Measurements from ENCODE around the gene FAM186B. TPM values are rescaled to one million over a fixed set of nuclear protein-coding genes. Genes with fewer than 3 reads are reported as not detected.

The FAM186B gene
- total RNA-seq, 1 donor from 2014 or later, result not detected

DNA sequence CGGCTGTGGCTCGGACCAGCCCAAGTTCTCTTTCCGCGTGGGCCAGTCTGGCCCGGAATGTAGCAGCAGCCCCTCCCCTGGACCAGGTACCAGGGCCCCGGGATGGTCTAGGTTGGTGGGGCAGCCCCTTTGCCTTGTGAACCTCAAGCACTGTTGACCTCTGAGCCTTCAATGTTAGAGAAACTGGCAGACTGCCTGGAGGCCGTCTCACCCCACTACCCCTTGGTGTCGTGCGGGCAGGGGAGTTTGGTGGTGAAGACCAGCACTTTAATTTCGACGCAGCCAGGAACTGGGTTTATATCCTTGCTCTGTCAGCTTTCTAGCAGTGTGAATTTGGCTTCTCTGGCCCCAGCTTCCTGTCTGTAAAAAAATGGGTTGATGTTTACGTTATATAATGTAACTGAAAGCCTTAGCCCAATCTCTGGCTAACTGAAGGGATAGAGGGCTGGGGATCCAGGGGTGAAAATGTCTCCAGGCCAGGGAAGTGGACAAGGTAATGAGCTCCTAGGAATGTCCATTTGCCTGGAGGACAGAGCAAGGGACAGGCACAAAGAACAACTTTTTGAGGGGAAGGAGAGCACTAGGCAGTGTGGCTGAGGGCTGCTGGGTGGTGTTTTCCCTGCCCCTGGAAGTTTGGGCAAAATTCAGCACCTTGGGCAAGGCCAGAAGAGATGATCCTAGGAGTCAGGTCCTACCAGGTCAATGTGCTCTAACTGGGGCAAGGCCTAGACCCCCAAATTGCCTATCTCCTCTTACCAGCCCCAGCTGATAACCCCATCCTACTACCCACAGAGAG lies 48.9 kb downstream of the FAM186B start:
- no peak overlapping the region for H3K4me3 ChIP-seq (ENCODE audit: low read depth, low read length)
- DNase-seq (ENCODE audit: low read depth), result no peak
- TF ChIP-seq, protein P1, sequence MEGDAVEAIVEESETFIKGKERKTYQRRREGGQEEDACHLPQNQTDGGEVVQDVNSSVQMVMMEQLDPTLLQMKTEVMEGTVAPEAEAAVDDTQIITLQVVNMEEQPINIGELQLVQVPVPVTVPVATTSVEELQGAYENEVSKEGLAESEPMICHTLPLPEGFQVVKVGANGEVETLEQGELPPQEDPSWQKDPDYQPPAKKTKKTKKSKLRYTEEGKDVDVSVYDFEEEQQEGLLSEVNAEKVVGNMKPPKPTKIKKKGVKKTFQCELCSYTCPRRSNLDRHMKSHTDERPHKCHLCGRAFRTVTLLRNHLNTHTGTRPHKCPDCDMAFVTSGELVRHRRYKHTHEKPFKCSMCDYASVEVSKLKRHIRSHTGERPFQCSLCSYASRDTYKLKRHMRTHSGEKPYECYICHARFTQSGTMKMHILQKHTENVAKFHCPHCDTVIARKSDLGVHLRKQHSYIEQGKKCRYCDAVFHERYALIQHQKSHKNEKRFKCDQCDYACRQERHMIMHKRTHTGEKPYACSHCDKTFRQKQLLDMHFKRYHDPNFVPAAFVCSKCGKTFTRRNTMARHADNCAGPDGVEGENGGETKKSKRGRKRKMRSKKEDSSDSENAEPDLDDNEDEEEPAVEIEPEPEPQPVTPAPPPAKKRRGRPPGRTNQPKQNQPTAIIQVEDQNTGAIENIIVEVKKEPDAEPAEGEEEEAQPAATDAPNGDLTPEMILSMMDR (conservative IDR thresholded peaks at IDR 0.05; ENCODE audit: low read depth, low read length), result no peak

DNA sequence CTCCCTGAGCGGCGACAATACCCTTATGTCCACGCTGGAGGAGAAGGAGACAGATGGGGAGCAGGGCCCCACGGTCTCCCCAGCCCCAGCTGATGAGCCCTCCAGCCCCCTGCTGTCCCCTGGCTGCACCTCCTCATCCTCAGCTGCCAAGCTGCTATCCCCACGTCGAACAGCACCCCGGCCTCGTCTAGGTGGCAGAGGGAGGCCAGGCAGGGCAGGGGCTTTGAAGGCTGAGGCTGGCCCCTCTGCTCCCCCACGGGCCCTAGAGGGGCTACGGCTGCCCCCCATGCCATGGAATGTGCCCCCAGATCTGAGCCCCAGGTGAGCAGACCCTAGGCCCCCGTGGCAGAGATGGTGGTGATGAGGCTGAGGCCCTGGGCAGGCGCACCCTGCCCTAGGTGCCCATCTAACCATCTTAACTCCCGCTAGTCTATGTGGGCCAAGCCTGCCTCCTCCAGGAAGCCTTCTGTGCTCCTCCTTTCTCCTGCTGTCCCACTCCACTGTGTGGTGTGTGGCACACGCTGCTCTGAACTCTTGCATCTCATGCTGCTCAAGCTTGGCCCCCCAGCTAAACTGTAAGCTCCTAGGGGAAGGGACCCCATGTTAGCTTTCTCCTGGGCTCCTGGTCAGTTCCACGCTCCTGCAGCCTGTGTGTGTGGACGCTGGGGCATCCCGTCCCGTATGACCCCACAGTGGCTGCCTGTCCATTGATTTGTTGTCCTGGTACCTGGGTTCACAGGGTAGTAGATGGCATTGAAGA lies 49.6 kb downstream of the FAM186B start:
- no peak for DNase-seq (ENCODE audit: low read depth)
- no peak overlapping the region for H3K4me3 ChIP-seq (ENCODE audit: low read depth, low read length)
- TF ChIP-seq, protein P1 (conservative IDR thresholded peaks at IDR 0.05; ENCODE audit: low read depth, low read length), result no peak

DNA sequence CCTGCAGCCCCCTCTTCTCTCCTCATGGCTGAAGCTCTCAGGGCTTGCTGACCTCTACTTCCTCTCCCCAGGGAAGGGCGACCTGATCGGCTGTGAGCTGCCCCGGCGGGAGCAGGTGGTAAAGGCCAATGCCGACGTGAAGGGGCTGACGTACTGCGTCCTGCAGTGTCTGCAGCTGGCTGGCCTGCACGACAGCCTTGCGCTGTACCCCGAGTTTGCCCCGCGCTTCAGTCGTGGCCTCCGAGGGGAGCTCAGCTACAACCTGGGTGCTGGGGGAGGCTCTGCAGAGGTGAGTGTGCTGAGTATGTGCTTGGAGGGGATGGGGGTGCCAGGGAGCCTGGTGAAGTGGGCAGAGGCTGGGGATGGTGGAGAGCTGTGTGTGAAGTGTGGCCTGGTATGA lies 51.2 kb downstream of the FAM186B start:
- DNase-seq (ENCODE audit: low read depth), result no peak
- TF ChIP-seq, protein P1 (conservative IDR thresholded peaks at IDR 0.05; ENCODE audit: low read depth, low read length), result no peak
- H3K4me3 ChIP-seq (ENCODE audit: low read depth, low read length), result no peak overlapping the region

DNA sequence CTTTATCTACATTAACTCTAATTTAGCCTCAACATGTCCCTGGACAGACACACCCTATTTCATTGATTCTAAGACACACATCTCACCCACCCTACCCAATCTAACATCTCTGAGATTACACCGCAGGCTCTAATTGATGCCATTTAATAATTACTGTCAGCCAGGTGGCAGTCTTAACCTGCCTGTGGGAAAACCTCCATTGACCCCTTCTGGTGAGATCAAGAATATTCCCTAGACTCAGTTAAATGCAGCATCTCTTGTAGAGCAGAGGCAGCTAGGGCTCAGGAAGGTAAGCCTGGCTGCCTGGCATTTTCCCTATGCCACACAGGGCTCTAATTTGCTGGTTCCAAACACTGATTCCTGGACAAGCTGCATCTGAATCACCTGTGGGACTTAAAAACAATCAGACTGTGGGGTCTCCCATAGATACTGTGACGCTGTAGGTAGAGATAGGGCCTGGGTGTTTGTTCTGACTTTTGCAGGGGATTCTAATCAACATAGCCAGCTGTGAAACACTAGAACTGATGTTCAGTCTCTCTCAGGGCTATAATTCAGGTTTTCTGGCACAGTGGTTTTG lies 51.8 kb downstream of the FAM186B start:
- TF ChIP-seq, protein P1 (conservative IDR thresholded peaks at IDR 0.05; ENCODE audit: low read depth, low read length), result peak; percentile 74
- DNase-seq (ENCODE audit: low read depth), result no peak
- H3K4me3 ChIP-seq (ENCODE audit: low read depth, low read length), result no peak overlapping the region

DNA sequence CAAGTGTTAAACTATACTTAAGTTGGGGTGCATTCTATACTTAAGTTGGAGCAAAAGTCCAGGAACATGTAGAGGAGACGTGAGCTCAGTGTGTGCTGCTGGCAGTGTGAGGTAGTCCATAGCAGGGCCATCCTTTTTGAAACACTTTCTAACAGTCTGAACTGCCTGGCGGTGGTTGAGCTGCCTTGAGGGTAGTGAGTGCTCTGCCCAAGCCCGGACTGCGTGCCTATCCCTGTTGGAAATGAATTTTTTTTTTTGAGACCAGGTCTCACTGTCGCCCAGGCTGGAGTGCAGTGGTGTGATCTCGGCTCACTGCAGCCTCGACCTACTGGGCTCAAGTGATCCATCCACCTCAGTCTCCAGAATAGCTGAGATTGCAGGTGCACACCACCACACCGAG lies 52.5 kb downstream of the FAM186B start:
- TF ChIP-seq, protein P1 (conservative IDR thresholded peaks at IDR 0.05; ENCODE audit: low read depth, low read length), result no peak
- H3K4me3 ChIP-seq (ENCODE audit: low read depth, low read length), result no peak overlapping the region
- DNase-seq (ENCODE audit: low read depth), result no peak

DNA sequence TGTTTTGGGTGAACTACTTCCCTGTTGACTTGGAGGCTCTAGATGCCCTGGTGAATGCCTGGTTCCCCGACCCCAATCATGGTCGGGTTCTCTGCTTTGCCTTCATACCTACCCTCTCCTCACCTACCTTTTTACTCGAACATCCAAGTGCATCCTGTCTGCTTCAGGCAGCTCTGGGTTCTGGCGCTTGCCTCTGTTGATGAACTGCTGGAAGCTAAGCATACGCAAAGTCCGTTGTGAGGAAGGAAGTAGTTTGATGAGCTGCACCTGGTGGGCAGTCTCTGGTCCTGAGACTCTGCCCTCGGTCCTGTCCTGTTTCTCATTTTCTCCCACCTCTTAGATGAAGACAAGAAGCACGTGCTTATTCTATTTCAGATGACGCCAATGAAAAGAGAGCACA lies 53.0 kb downstream of the FAM186B start:
- TF ChIP-seq, protein P1 (conservative IDR thresholded peaks at IDR 0.05; ENCODE audit: low read depth, low read length), result no peak
- no peak for DNase-seq (ENCODE audit: low read depth)
- H3K4me3 ChIP-seq (ENCODE audit: low read depth, low read length), result no peak overlapping the region

Measured in epithelial cell of proximal tubule (primary cell).